Fibroblast of skin of right biceps (primary cell): Measurements from ENCODE around the gene GPR6.

ENCODE experiments used
- DNase-seq: peaks from one replicate; pipeline ENCODE4 v3.0.0-alpha.2; 2013

Gene GPR6, protein sequence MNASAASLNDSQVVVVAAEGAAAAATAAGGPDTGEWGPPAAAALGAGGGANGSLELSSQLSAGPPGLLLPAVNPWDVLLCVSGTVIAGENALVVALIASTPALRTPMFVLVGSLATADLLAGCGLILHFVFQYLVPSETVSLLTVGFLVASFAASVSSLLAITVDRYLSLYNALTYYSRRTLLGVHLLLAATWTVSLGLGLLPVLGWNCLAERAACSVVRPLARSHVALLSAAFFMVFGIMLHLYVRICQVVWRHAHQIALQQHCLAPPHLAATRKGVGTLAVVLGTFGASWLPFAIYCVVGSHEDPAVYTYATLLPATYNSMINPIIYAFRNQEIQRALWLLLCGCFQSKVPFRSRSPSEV

GRCh38 chr6:109978174-109979032 lies at the start of gene GPR6:
TSS of gene GPR6 (plus strand) at chr6:109978311. CDS start at chr6:109979113, 802 bp downstream.
- DNase-seq, result peak; percentile 57

- no peak for DNase-seq
These were observed 43.8 kb upstream of the GPR6 start for GRCh38 chr6:109934293-109934692.

- no peak for DNase-seq
These were observed 38.5 kb upstream of the GPR6 start for GRCh38 chr6:109939654-109940053.

GRCh38 chr6:109944448-109944847 lies 33.7 kb upstream of the GPR6 start:
- no peak for DNase-seq

DNA sequence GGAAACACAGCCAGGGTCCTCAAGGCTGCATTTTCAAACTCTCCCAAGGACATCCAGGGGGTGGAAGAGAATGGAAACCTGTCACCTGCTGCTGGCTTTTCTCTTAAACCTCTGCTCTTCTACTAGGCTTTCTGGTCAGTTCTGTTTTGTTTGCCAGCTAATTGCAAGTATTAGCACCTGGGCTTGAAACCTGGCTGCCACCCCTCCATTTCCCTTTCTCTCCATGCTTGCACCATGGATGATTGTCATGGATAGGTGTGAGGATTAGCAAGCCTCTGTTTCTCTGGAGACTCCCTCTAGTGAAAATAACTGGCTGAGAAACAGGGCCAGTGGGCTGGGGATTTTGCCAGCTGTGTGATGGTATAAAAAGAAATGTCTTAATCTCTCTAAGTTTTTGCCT lies 33.0 kb upstream of the GPR6 start:
- no peak for DNase-seq

- DNase-seq, result no peak
These were observed 31.1 kb upstream of the GPR6 start for GRCh38 chr6:109946979-109947378.

- DNase-seq, result no peak
These were observed 28.6 kb upstream of the GPR6 start for GRCh38 chr6:109949281-109950065.

DNA sequence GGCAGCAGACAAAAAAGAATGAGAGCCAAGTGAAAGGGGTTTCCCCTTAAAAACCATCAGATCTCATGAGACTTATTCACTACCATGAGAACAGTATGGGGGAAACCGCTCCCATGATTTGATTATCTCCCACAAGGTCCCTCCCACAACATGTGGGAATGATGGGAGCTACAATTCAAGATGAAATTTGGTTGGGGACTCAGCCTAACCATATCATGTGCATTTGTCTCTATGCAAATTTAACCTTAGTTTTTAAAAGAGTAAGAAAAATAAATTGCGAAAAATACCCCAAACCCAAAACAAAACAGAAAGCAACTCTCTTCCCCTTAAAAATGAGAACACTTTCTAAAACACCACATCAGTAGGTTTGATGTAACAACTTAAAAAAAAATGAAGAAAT lies 22.6 kb upstream of the GPR6 start:
- no peak for DNase-seq

DNA sequence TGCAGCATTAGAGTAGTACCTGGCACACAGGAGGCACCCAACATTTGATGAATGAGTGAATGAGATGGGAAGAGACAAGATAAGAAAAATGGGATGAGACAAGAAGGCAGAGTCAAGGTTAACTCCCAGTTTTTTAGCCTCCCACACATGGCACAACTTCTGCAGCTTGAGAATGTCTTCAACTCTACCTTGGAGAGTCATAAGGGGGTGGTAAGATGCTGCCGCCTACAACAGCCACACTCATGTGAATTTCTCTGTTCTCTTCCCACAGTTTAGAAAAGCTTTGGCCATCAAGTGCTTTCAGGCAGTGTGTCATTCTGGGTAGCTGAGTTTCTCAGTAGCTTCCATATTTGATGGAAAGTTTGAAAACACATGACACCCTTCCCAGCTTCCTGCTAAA lies 19.5 kb upstream of the GPR6 start:
- no peak for DNase-seq

DNA sequence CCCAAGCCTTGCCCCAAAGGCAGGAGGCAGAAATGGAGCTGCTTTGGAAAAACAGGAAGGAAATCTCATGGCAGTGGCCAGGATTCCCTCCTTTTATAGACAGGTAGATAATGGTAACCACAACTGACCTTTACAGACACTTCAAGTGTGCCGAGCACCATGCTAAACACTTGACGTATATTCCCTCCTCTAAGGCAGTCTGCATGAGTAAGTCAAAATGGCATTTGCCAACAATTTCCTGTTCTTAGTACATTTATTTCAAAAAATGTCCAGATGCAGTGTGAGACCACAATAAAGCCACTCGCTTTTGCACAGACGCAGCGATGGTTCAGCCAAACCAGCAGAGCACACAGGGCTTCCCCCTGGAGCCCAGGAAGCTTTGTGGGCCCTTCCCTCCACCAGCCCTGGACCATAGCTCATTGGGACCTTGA lies 16.5 kb upstream of the GPR6 start:
- peak; percentile 18 for DNase-seq

GRCh38 chr6:109962271-109962670 lies 15.8 kb upstream of the GPR6 start:
- DNase-seq, result no peak

- no peak for DNase-seq
These were observed 14.4 kb upstream of the GPR6 start for GRCh38 chr6:109963598-109964170.

DNA sequence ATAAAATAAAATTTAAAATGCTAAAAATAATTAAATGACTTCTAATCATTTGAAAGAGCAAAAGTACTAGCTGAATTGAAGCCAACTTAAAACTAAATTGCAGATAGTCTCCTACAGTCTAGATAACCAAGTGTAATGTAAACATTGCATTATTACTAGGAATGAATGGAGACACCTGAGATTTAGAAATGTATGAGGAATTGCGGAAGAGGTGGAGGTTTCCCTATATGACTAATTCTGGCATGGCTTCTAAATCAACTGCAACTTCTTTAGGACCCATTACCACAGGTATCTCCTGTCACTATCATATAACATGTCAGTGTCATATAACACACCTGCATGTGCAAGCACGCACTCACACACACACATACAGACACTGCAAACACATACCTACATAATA lies 13.2 kb upstream of the GPR6 start:
- DNase-seq, result no peak

GRCh38 chr6:109966299-109966698 lies 11.8 kb upstream of the GPR6 start:
- DNase-seq, result no peak

DNA sequence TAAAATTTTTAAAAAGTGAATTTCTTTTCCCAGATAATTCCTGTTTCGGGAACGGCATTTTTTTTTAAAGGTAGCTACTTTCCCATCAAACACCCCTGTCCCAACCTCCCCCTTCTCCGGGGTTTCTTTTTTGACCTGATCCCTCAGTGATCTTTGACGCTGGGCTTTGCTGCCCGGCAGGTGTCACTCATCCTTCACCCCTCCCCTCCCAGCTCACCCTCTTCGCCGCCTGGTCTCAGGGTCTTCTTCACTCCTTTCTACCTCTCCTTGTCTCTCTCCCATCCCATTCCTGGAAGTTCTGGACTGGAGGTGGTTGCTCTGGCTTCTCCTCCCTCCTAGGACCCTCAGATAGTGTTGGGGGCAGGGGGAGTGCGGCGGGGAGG lies 329 bp upstream of the GPR6 start:
- DNase-seq, result no peak

GRCh38 chr6:109979033-109979921 lies 1.2 kb downstream of the GPR6 start:
- DNase-seq, result no peak

DNA sequence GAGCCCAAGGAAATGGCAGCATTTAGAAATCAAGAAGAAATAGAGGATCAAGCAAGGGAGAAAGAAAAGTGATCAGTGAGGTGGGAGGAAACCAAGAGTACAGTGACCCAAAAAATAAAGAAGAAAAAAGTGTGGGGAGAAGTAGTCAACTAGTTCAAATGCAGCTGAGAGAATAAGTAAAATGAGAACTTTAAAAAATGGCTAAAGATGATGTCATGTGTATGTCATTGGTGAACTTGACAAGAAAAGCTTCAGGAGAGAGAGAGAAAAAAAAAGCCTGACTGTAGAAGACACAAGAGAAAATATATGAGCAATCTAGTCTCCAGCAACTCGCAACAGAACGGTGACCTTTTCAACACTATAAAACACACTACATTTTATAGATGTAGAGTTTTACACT lies 6.3 kb downstream of the GPR6 start:
- DNase-seq, result no peak

DNA sequence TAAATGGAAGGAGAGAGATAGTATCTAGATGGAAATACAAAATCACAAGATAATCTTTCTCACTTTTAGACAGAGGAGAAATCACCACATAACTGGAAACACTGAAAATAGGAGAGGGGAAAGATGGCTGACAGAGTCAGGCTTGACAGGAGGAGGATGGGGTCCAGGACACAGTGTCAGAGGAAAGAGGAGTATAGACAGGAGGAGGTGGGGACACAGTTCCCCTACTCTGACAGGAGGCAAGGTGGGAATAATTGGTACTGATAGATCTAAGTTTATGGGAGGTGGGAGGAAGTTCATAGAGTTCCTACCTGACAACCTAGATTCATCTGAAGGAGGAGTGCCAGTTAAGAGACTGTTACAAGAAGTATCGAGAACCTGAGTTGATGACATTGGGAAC lies 9.1 kb downstream of the GPR6 start:
- DNase-seq, result no peak

- no peak for DNase-seq
These were observed 13.3 kb downstream of the GPR6 start for GRCh38 chr6:109991201-109992101.

DNA sequence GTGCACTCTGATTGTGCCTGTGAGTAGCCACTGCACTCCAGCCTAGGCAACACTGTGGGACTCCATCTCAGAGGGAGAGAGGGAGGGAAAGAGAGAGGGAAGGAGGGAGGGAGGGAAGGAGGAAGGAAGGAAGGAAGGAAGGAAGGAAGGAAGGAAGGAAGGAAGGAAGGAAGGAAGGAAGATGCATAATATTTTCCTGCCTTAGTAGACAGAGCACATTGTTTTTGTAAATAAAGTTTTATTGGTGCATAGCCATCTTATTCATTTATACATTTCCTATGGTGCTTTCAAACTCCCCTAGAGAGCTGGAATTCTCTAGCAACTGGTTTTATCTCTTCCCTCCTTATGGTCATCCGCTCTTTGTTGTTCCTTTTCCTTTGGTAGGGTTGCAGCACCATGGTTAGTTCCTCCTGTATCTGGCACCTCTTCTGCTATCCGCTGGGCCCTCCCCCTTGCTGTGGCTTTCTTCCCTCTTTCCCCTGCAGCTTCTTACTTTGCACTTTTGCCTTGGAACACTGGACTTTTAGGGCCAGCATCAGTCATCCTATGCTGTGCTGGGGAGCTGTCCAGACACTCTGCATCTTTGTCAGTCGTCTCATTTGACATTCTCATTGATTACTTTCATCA lies 20.2 kb downstream of the GPR6 start:
- DNase-seq, result no peak
